Activated CD4-positive, alpha-beta T cell treated with anti-CD3 and anti-CD28 coated beads for 1 hour (primary cell): Measurements from ENCODE around the gene TRAF5.
"Not testable (repeated sequence)": the region's sequence is repeated elsewhere in the genome, so short reads cannot be mapped to it uniquely, and the experiment has no call there.

Experiments
- DNase-seq: peaks from one replicate; pipeline ENCODE4 v3.0.0-alpha.2; 2020

The TRAF5 gene

DNA sequence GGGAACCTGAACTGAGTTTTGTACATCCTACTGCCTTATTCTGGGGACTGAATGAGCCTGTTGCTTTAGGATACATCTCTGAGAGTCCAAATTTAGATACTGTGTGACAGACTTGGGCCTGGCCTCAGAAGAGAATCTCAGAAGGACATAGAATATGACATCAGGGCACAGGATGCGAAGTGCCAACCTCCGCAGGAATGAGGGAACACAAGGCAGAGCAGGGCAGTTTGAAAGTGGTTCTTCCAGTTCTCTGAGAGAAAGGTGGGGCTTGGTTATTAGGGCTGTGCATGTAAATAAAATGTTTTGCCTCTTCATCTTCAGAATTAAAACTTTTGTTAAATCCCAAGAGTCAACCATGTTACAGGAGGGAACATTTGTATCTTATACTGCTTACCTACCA is 23.1 kb downstream of the TRAF5 start:
- no peak for DNase-seq

- not testable (repeated sequence) for DNase-seq
These were observed 25.4 kb downstream of the TRAF5 start for GRCh38 chr1:211352055-211352454.

GRCh38 chr1:211352465-211352864 is 25.8 kb downstream of the TRAF5 start:
- no peak for DNase-seq

- DNase-seq, result no peak
These were observed 26.4 kb downstream of the TRAF5 start for GRCh38 chr1:211352985-211353515.

DNA sequence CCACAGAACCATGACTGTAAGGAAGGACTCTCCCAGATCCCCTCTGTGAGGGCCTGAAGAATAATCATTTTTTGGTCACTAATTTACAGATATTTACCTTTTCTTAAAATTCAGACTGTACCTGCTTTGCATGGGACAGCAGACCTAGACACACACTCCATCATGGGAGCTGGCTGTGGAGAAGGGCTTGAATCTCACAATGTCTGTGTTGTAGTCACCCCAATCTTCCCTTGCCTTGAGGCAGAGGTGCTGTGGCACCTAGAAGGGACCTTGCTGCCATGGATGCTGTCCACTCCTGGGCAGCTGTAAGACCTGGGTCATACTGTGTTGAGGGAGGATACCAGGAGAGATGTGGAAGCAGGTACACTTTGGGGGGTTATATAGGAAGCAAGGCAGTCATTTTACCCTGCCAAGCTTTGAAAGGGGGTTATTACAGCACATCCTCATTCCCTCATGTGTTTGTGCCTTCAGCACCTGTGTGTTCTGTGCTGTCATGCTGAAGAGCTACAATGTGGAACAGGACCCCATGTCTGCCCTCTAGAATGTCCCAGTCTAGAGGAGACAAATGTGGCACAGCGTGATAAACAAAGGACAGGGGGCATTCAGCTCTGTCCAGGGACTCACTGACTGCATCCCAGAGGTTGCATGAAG is 27.1 kb downstream of the TRAF5 start:
- no peak for DNase-seq

DNA sequence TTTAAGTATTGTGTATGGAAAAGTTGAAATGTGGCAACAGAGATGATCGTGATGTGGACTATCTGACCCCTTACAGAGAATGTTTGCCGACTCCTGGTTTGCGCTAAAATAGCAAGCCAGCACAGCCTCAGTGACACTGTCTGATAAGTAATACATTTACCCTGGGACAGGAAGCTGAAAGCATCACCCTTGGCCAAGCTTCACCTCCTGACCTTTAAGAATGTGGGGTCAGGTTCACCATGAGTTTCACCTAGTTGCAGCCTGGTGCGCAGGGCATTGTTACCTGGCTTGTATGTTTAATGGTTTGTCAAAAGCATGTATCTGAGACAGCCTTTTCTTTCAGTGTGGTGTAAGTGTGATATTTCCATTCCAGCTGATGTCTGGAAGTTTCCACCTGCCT is 29.2 kb downstream of the TRAF5 start:
- no peak for DNase-seq

DNA sequence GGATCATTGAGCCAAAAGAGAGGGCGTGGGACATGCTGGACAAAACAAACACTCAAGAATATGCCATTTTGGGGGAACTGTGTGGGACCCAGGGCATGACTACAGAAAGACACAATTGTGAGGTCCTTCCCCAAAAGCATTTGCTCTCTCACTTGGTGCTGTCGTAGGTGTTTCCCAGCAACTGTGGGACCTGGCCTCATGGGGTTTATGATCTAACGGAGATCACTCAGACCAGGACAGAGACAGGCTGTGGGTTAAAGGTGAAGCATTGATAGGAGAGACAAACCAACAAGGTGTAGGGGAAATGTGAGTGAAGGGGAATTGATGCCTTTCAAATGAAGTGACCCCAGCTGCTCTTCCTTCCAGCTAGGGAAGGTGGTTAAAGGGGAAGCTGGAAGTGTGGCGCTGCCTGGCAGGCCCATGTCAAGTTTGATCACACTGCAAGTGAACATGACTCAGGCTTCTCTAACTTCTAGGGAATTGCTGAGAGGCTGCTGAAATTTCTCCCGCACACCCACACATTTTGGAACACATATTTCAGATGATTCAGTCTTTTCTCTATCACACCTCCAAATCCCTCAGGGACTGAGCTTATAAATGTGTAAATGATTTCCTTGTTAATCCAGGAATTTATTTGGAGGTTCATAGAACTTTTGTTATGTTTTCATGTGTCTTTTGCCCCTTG is 30.2 kb downstream of the TRAF5 start:
- DNase-seq, result no peak

DNA sequence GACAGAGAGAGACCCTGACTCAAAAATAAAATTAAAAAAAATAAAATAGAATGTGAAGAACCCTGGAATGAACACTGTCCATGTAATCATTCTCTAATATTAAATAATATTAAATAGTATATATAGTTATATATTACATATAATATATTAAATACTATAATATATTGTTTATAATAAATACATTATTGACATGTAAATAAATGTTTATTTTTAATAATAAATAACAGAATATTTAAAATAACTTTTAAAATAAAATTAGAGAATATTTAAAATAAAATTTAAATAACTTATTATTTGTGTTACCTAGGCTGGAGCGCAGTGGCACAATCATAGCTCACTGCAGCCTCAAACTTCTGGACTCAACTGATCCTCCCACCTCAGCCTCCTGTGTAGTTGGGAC is 32.1 kb downstream of the TRAF5 start:
- DNase-seq, result no peak

- DNase-seq, result no peak
These were observed 33.2 kb downstream of the TRAF5 start for GRCh38 chr1:211359876-211360275.

DNA sequence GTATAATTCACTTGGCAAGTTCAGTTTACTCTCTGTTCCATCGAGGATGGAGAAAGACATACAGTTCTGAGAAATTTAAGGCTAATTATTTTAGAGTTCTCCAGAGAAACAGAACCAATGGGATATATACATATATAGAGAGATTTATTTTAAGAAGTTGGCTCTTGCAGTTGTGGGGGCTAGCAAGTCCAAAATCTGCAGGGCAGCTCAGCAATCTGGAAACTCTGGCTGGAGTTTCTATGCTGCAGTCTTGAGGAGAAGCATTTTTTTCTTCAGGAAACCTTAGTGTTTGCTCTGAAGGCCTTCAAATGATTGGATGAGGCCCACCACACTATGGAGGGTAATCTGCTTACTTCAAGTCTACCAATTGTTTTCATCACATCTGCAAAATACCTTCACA is 34.6 kb downstream of the TRAF5 start:
- DNase-seq, result no peak

DNA sequence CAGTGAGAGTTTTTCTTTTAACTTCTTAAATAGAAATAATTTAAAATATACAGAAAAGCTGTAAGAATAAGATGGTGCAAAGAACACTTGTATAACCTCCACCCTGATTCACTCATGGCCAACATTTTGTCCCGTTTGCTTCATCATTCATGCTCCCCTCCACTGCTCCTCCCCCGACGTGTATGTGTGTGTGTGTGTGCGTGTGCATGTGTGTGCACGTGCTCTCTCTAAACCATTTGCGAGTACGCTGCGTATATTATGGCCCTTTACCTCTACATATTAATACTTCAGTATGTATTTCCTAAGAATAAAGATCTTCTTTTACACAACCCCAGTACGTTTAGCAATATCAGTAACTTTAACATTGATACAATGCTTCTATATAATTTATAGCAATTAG is 43.0 kb downstream of the TRAF5 start:
- DNase-seq, result no peak

DNA sequence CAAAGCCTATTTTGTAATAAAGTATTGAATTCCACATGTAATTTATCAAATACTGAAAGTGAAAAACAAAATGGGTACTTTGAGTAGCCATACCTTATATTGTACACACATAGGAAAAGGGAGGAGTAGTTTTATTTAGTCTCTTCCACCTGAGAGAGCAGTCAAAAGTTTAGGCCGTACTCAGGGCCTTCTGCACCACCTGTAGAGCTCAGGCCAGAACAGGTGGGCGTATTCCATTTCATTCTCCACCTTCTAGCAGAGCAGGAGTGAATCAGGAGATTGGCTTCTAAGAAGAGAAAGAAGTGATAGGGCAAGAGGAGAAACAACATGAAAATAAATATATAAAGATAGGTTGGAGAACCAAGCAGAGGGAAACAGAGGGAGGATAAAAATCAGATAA is 44.0 kb downstream of the TRAF5 start:
- no peak for DNase-seq

GRCh38 chr1:211371406-211372105 is 44.9 kb downstream of the TRAF5 start:
- DNase-seq, result no peak

GRCh38 chr1:211372463-211372862 is 45.8 kb downstream of the TRAF5 start:
- DNase-seq, result no peak

GRCh38 chr1:211375146-211375818 is 48.6 kb downstream of the TRAF5 start:
- DNase-seq, result no peak

- DNase-seq, result no peak
These were observed 49.3 kb downstream of the TRAF5 start for GRCh38 chr1:211375949-211376348.

GRCh38 chr1:211376807-211377470 is 50.3 kb downstream of the TRAF5 start:
- DNase-seq, result no peak

- no peak for DNase-seq
These were observed 51.2 kb downstream of the TRAF5 start for GRCh38 chr1:211377539-211378450.

GRCh38 chr1:211378844-211379243 is 52.2 kb downstream of the TRAF5 start:
- DNase-seq, result no peak

DNA sequence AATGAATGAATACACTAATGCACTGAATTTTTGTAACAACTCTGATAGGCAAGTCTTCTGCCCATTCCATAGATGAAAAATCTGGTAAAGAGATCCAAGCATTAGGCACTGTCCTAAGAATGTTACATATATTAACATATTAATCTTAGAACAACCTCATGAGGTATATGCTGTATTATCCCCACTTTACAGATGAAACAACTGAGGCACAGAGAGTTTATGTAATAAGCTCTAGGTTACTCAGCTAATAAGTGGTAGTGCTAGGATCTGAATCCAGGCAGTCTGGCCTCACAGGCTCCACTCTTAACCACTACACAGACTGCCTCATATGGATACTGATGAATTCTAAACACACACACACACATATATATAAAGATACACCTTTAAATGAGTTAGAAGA is 52.8 kb downstream of the TRAF5 start:
- no peak for DNase-seq

GRCh38 chr1:211381481-211382181 is 55.0 kb downstream of the TRAF5 start:
- DNase-seq, result no peak
